Cardiac fibroblast (primary cell): ENCODE measurements around the gene GET4.

Source experiments
- DNase-seq, 2 donors: peaks; one replicate each; pipeline versions ENCODE4 v3.0.0 to v3.0.0-alpha.2; 2010; ENCODE audit warnings: low read depth in 2 of 2
- H3K4me3 ChIP-seq, 2 donors: replicated peaks in 1 of 2; 1 replicate in 1 of 2; 2 replicates in 1 of 2; pipeline ENCODE4 v1.5.1; 2011; ENCODE audit warnings: low read depth in 2 of 2, low read length in 2 of 2, mild to moderate bottlenecking in 2 of 2, moderate library complexity in 1 of 2
- CTCF ChIP-seq: IDR thresholded peaks from one replicate; pipeline ENCODE4 v1.5.1; 2011; ENCODE audit warnings: low read depth, mild to moderate bottlenecking, low read length, inconsistent platforms

The GET4 gene

DNA sequence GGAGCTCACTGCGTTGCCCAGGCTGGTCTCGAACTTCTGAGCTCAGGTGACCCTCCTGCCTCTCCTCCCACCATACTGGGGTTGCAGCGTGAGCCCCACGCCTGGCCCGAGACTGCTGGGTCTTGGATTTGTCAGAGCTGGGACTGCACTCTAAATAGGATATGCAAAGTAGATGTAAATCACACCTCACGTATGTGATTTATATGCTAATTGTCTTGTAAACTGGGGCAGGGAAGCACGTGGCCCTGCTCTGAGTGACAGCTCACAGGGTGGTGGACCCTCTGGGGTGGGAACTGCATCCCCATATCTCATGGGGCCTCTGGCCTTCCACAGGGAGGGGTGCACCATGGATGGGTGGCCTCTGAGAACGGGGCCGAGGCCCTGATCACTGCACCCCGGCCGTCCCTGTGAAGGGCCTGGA is 34.1 kb downstream of the GET4 start:
- no peak overlapping the region for H3K4me3 ChIP-seq
- DNase-seq: no peak
- no peak for TF ChIP-seq CTCF

GRCh38 chr7:910931-911431 is 34.6 kb downstream of the GET4 start:
- no peak for DNase-seq
- H3K4me3 ChIP-seq: no peak overlapping the region
- TF ChIP-seq CTCF: no peak

- no peak overlapping the region for H3K4me3 ChIP-seq
- DNase-seq: no peak
- no peak for TF ChIP-seq CTCF
Measured at GRCh38 chr7:911791-912480, 35.6 kb downstream of the GET4 start.

- DNase-seq: no peak
- H3K4me3 ChIP-seq: no peak overlapping the region
- no peak for TF ChIP-seq CTCF
Measured at GRCh38 chr7:913736-914520, 37.6 kb downstream of the GET4 start.

- no peak for DNase-seq
- H3K4me3 ChIP-seq: no peak overlapping the region
- no peak for TF ChIP-seq CTCF
Measured at GRCh38 chr7:914521-915194, 38.3 kb downstream of the GET4 start.

DNA sequence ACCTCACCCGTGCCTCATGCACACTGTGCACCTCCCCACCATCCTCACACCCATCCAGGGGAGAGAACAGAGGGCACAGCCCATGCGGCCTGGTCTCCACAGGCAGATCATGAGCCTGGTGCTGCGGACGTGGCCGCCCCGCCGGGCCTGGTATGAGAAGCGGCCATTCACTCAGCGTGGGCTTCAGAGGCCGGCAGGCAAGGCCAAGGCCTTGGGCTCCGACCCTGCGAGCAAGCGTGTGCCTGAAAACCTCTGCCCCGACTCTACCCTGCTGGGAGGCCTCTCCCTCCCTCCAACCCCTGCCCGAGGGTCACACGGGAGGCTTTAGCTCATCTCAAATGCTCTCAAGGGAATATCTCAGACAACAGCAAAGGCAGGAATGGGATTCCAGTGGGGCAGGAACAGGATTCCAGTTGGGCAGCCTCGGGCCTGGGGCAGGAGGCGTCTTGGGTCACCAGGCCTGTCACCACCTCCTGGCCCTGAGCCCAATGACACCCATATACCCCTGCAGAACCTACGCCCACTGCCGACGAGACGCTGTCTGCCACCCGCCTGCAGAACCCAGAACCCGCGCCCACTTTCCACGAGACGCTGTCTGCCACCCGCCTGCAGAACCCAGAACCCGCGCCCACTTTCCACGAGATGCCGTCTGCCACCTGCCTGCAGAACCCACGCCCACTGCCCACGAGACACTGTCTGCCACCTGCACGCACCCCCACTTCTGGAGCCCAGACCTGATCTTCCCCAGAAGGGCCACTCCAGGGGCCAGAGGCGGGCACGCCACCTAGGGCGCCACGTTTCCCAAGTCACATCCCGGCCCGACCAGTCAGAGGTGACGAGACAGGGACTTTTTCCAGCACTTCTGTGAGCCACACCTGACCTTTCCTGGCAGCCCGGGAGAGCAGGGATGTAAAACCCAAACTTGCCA is 39.2 kb downstream of the GET4 start:
- H3K4me3 ChIP-seq: no peak overlapping the region
- no peak for DNase-seq
- no peak for TF ChIP-seq CTCF
